BJ (cell line): ENCODE measurements around the gene ACTR3C. TPM values are rescaled to one million over a fixed set of nuclear protein-coding genes. Genes with fewer than 3 reads are reported as not detected.
A peak's percentile ranks its signal among the peaks of the same experiment; 100 is the strongest.
"Not testable (repeated sequence)": the region's sequence is repeated elsewhere in the genome, so short reads cannot be mapped to it uniquely, and the experiment has no call there.

Experiments used
- CTCF ChIA-PET: fragments of 350-600 bp; formaldehyde crosslinking; extraction: SDS; loops from one replicate; lab custom pipeline; 2021; ENCODE audit warnings: antibody characterized with exemption, inconsistent platforms; lab: Yijun Ruan, JAX
- POLR2A ChIA-PET: fragments of 300-600 bp; sonication (Branson Sonifier 250); formaldehyde crosslinking; extraction: SDS; loops from one replicate; lab custom pipeline; 2021; ENCODE audit warnings: antibody characterized with exemption; lab: Charles Lee
- DNase-seq: peaks from one replicate; pipeline ENCODE4 v3.0.0-alpha.2; 2011; ENCODE audit warnings: low read depth
- H3K27me3 ChIP-seq: 2 replicates; pipeline ENCODE4 v1.6.0; 2011; ENCODE audit warnings: low read length; ENCODE audit not compliant: control insufficient read depth, insufficient read depth
- H3K36me3 ChIP-seq: 2 replicates; pipeline ENCODE4 v1.5.1; 2011; ENCODE audit warnings: low read length; ENCODE audit not compliant: control insufficient read depth, insufficient read depth
- H3K4me3 ChIP-seq: 2 replicates; pipeline ENCODE4 v1.5.1; 2011; ENCODE audit warnings: low read depth, mild to moderate bottlenecking, control low read depth, low read length
- CTCF ChIP-seq: IDR thresholded peaks from 2 replicates; pipeline ENCODE4 v1.5.1; 2011; ENCODE audit warnings: low read depth, mild to moderate bottlenecking, control low read depth, inconsistent platforms, low read length, moderate library complexity; ENCODE audit not compliant: insufficient read depth
- polyA plus RNA-seq: library from polyadenylated mRNA; depleted of rRNA; stranded (reverse); fragments of >200 nt; gene quantifications from 2 replicates; pipeline ENCODE4 v1.2.3, GENCODE V29; 2011

The ACTR3C gene
- polyA plus RNA-seq, 1 experiment: 0.60 TPM

DNA sequence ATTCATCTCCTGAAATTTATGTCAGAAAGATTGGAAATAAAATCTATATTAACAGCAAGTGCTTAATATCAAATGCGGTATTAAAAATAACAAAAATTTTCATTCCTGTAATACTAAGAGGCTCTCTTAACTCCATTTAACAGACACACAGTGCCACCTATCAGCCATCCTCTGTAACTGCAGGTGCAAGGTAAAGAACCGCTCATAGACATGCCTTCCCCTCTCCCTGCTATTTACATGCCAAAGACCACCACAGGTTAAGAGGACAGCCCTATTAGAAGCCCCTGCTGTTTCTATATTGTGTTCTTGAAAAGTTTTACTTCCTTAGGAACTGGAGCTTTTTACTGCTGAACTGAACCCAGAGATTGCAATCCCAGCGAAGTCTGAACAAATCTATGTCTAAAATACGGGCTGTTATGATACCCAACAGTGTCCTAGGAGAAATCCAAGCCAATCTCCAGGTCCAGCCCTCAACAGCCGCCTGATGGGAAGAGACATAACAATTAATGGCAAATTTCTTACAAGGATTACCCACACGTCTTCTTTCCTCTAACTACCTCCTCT lies 47.1 kb downstream of the ACTR3C start:
- POLR2A ChIA-PET, DNase-seq, H3K36me3 ChIP-seq: not testable (repeated sequence)

DNA sequence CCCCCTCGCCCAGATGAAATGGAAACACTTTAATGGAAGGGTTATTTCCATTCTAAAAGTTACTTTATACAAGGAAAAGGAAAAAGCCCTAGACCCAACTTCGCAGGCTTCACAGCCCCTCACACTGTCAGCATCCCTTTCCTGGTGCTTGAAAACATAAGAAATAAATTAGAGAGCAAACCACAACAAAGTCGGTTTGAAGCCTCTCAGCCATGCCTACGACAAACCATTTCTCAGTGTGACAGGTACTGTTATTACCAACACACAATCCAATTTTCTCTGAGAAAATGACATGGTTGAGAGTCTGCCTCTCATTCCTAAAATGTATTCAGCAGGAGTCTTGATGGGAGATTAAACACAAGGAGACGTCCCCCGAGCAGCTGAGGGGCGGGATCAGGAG lies 51.4 kb downstream of the ACTR3C start:
- H3K36me3 ChIP-seq, H3K27me3 ChIP-seq, DNase-seq, H3K4me3 ChIP-seq, POLR2A ChIA-PET, CTCF ChIA-PET: not testable (repeated sequence)

More for the DNA sequence above, 47.1 kb downstream of the ACTR3C start:
- H3K27me3 ChIP-seq, H3K4me3 ChIP-seq, CTCF ChIA-PET: not testable (repeated sequence)
- TF ChIP-seq CTCF: peak; percentile 60

DNA sequence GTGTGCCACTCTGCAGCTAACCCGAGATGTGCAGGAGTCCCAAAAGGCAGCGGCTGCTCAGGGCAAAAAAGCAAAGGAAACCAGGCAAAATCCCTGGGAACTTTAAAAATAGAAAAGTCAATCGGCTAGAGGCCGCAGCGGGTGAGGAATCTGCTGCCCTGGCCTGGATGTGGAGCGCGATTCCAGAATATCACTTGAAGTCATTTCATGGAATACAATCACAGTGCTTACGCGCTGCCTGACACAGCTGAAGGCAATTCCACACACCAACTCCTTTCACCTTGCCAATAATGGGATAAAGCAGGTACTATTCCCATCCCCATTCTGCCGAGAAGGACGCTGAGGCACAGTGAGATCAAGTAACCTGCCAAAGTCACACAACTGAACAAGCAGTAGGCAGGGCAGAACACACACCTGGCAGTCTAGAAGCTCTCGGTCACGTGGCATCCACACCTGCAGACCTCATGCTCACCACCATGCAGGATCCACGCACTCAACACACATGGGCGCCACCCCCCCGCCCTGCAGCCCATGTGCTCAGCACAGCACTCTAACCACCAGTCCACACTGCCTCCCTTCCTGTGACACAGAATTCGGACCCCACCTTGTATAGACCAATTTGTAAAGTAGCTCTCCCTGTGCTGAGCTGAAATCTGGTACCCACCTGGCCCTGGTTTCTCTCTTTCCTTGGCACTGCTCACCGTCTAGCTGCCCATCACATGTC lies 53.1 kb downstream of the ACTR3C start:
- CTCF ChIA-PET, H3K27me3 ChIP-seq, H3K4me3 ChIP-seq, POLR2A ChIA-PET, DNase-seq, H3K36me3 ChIP-seq: not testable (repeated sequence)

DNA sequence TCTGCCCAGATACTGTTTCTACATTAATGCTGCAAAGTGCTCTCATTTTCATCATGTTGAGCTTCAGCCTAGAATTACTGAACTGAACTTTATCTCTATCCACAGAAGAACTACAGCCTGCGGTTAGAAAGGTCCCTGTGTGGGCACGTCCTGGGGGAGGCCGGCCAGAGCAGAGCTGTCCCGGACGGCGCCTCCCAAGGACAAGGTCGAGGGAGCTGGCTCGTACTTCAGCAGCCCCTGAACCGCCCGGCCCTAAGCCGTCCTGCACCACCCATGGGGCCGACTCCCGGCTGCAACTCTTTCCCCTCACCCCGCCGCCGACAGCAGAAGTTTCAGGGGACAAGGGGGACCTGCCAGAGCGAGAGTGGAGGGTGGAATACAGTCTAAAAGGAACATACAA lies 54.5 kb downstream of the ACTR3C start:
- POLR2A ChIA-PET, CTCF ChIA-PET, H3K4me3 ChIP-seq, H3K36me3 ChIP-seq, H3K27me3 ChIP-seq, DNase-seq: not testable (repeated sequence)

- H3K36me3 ChIP-seq, H3K27me3 ChIP-seq, H3K4me3 ChIP-seq, POLR2A ChIA-PET, CTCF ChIA-PET, DNase-seq: not testable (repeated sequence)
These were observed 55.1 kb downstream of the ACTR3C start for GRCh38 chr7:150268287-150268686.

DNA sequence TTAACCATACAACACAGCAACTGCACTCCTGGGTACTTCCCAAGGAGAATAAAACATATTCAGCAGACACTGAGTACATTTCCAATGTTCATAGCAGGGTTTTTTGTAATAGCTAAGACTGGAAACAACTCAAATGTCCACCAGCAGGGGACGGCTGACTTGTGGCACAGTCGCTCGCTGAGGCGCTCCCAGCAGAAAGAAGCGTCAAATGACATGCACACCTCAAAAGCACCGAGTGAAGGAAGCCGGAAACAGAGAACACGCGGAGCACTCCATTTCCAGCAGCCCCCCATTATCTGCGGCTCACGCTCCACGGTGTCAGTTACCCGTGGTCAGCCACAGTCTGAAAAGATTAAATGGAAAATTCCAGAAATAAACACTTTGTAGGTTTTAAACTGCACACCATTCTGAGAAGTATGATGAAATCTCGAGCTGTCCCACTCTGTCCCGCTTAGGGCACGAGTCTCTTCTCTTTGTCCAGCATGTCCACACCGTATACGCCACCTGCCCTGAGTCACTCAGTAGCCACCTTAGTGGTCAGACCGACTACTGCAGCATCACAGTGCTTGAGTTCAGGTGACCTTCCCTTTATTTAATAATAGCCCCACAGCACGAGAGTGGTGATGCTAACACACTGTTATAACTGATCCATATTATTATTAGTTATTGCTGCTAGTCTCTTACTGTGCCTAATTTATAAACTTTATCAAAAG lies 56.2 kb downstream of the ACTR3C start:
- H3K36me3 ChIP-seq, H3K27me3 ChIP-seq, H3K4me3 ChIP-seq, DNase-seq, POLR2A ChIA-PET, CTCF ChIA-PET: not testable (repeated sequence)

GRCh38 chr7:150262656-150263055 lies 60.7 kb downstream of the ACTR3C start:
- H3K4me3 ChIP-seq: not testable (repeated sequence)

DNA sequence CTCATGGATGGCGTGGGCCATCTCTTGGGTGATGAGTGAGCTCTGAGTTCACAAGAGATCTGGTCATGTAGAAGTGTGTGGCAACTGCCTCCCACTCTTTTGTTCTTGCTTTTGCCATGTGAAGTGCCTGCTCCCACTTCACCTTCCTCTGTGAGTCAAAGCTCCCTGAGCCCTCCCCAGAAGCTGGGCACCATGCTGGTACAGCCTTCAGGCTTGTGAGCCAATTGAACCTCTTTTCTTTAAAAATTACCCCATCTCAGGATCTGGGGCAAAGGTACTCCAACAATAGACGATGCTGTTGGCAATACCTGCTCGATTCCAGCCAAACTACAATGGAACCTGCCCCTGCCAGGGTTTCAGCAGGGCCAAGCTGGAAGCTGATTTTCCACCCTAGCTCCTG lies 75.6 kb downstream of the ACTR3C start:
- POLR2A ChIA-PET, DNase-seq, H3K4me3 ChIP-seq, H3K27me3 ChIP-seq, CTCF ChIA-PET, H3K36me3 ChIP-seq: not testable (repeated sequence)

More at GRCh38 chr7:150262656-150263055, 60.7 kb downstream of the ACTR3C start:
- DNase-seq, H3K36me3 ChIP-seq, POLR2A ChIA-PET, H3K27me3 ChIP-seq, CTCF ChIA-PET: not testable (repeated sequence)

DNA sequence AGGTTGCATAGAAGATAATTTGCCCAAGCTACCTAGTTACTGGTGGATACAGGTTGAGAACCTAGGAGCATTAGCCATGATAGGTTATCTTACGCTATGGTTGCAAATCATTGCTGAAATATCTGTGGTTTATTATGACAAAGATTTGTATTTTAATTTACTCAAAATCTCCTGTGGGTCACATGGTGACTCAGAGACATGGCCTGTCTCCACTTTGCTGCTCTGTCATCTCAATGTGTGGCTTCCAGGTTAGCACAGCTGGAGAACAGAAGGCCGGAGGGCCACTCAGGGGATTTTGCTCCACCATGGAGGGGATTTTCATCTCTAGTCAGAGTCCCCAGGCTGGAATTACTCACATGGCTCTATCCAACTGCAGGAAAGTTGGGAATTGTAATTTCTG lies 78.1 kb downstream of the ACTR3C start:
- H3K36me3 ChIP-seq, DNase-seq, CTCF ChIA-PET, H3K4me3 ChIP-seq, POLR2A ChIA-PET, H3K27me3 ChIP-seq: not testable (repeated sequence)

DNA sequence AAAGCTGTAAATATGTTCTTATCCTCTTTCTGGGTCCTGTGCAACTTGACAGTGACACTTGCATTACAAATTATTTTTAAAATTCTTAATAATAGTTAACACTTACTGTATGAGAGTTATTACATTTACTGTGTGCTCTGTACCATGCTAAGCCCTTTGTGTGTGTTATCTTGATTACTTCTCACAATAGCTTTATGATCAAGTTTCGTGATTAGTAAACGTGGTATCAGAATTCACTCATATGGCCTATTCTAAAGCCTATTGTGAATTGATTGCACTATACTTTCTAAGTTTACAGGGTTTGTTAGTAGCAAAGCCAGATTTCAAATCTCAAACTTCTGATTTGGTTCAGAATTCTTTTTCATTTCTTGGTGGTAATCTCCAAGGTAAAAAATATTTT lies 80.4 kb downstream of the ACTR3C start:
- H3K4me3 ChIP-seq, CTCF ChIA-PET, H3K36me3 ChIP-seq, POLR2A ChIA-PET, DNase-seq, H3K27me3 ChIP-seq: not testable (repeated sequence)

GRCh38 chr7:150225444-150225843 lies 97.9 kb downstream of the ACTR3C start:
- H3K27me3 ChIP-seq, DNase-seq, H3K4me3 ChIP-seq, H3K36me3 ChIP-seq, POLR2A ChIA-PET, CTCF ChIA-PET: not testable (repeated sequence)
